ENCODE results near the gene BRD3OS.

GRCh38 chr9:134073500-134073899 is 48.2 kb downstream of the BRD3OS start:
- no peak for TF ChIP-seq CTCF (conservative IDR thresholded peaks at IDR 0.05)
- TF ChIP-seq ZFX (IDR thresholded peaks at IDR 0.05) = no peak
